GM21360 (cell line): ENCODE data around the gene ITGB3BP.
"Not testable (repeated sequence)": the region's sequence is repeated elsewhere in the genome, so short reads cannot be mapped to it uniquely, and the experiment has no call there.

Experiments used
- ATAC-seq: cut with Tn5 transposase; IDR thresholded peaks from one replicate; pipeline ENCODE4 v1.9.1; 2021; ENCODE audit warnings: mild to moderate bottlenecking, moderate library complexity; ENCODE audit not compliant: unreplicated experiment

Gene ITGB3BP, protein sequence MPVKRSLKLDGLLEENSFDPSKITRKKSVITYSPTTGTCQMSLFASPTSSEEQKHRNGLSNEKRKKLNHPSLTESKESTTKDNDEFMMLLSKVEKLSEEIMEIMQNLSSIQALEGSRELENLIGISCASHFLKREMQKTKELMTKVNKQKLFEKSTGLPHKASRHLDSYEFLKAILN

DNA sequence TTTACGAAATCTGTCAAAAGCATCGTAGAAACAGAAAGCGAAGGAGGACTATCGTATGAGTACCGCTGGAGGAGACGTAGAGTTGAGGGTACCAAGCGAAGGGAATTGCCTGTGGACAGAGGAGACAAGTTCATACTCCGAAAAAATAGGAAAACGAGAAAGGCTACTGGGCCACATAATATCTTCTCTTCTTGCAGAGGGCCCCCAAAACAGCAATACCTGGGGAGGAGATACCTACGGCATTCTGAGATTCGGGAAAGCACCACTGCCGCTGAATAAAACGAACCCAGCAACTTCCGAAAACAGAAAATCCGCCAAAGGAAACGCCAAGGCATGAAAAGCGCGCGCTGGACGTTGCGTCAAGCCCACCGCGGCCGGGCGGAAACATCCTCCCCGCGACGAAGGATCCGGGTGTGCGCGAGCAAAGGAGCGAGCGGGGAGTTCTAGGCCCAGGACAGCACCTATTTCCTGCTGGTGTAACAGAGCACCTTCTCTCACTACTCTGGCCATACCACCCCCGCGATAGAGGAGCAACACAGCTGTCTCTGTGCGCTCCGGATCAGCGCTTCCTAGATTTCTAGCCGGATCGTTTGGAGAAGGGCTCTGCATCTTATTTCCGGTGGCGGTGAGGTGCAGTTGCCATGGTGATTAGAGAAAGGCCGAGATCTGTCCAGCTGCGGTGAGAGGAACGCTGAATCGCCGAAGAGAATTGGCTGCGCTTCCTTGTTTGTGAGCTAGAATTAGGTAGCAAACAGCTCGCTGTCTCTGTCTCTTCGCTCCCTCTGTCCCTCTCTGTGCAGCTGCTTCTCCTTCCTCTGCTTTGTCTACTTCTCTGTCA is at the start of gene ITGB3BP, which contains the start of gene EFCAB7:
TSS of gene ITGB3BP (minus strand) at position 335 of the 838 bp plus-strand sequence. CDS start at position 243, 92 bp downstream.
TSS of gene EFCAB7 (plus strand) at position 635 of the 838 bp plus-strand sequence. CDS start 2,048 bp downstream, outside the sequence.
- ATAC-seq, result peak; percentile 91

DNA sequence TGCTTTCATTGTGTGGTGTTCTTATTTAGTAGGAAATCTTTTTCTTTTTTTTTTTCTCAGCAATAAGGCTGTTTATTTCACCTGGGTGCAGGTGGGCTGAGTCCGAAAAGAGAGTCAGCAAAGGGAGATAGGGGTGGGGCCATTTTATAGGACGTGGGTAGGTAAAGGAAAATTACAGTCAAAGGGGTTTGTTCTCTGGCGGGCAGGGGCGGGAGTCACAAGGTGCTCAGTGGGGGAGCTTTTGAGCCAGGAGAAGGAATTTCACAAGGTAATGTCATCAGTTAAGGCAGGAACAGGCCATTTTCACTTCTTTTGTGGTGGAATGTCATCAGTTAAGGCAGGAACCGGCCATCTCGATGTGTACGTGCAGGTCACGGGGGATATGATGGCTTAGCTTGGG is 49.7 kb upstream of the ITGB3BP start:
- not testable (repeated sequence) for ATAC-seq

DNA sequence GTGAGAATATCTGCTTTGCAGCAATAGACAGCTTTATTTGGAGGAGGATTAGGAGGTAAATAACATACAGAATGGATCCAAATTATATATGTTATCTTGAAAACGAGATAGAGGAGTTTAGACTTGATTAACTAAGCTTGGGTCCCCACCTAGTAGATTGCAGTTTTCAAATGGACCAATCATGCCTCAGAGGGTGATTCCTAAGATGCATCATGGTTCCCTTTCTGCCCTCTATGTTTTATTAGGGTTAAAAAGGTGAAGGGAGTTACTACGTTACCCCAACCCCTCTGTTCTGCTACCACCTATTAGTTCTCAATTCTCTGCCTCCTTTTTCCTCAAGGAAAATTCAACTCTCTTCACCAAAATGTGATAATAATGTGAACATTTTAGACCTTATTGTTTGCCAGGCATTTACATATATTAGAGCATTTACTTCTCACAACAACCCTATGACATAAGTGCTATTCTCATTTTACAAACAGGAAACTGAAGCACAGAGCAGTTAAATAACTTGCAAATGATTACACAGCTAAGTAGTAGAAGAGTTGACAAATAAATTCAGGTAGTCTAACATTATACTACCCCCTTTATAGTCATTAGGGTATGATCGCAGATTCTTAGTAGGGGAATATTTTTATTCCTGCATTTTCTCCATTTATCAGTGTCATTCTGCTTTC is 46.8 kb upstream of the ITGB3BP start:
- no peak for ATAC-seq

DNA sequence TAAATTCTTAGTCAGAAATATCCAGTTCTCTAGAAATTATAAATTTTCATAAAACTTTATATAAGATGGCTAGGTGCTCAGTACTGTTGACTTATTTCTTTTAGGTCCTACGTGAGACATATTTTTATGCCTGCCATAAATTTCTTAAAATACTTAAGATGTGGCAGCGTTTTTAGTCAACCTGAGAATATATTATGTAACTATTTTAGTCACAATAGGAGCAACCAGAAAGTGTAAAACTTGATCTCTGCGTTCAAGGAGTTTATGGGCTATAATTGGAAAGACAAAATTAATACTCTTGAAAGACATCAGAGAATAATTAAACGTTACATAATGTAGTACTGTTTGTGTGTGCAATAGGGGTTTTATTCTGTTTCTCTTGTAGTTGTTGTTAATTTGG is 46.0 kb upstream of the ITGB3BP start:
- ATAC-seq, result no peak

DNA sequence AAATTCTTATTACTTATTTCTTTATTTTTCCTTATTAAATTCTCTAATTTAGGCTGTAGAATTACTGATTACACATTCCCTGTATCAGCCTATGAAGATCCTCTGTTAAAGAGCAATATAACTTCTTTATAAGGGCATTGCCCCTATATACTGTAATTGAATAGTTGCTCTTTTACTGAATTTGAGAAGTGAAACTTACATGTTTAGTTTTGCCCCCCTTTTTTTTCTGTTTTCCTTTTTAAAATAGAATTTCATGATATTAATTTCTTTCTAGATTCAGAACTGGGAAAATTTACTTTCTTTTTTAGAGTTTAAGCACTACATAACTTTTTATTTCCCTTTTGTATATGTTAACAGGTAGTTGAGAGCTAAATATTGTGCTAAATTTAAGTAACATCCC is 40.7 kb upstream of the ITGB3BP start:
- ATAC-seq, result no peak

DNA sequence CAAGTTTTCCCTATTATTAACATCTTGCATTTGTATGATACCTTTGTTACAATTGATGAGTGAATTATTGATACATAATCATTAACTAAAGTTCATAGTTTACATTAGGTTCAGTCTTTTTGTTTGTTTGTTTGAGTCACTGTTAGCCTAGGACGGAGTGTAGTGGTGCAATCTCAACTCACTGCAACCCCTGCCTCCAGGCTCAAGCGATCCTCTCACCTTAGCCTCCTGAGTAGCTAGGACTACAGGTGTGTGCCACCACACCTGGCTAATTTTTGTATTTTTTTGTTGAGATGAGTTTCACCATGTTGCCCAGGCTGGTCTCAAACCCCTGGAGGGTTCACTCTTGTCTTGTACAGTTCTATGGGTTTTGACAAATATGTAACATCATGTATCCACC is 36.3 kb upstream of the ITGB3BP start:
- no peak for ATAC-seq

DNA sequence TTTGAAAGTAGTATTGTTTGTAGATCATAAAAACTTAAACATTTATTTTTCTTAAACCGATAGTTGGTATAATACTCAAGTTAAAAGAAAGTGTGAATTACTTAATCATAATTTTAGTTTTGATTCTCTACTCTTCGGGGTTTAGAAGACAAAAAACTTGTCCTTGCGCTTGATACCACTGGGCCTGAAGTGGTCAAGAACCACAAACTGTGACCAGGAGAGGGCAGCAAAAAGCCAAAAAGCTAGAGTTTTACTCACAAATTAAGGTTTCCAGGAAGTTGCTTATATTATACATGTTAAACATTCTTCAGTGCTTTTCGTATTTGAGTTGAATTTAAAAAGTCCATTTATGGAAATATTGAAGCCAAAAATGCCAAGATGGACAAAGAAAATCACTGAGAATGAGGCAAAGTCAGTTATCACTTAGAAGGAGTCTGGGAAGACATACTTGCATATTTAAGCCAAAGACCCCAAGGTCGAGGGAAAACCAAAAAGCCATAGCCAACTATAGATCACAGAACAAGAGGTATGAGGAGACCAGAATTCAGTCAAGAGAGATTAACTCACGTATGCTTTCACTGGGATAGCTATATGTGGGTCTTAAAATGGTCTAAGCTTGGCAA is 34.5 kb upstream of the ITGB3BP start:
- no peak for ATAC-seq

DNA sequence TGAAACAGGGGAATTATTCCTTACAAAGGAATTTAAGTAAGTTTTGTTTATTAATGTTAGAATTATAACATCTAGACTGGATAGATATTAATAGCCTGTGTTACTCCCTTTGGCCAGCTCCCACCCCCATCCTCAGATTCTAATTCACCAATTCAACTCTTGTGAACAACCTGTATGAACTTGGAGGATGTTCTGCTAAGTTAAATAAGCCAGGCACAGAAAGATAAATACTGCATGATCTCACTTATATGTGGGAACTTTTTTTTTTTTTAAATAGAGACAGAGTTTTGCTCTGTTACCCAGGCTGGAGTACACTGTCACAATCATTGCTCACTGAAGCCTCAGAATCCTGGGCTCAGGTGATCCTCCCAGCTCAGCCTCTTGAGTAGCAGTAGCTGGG is 32.5 kb upstream of the ITGB3BP start:
- ATAC-seq, result no peak

DNA sequence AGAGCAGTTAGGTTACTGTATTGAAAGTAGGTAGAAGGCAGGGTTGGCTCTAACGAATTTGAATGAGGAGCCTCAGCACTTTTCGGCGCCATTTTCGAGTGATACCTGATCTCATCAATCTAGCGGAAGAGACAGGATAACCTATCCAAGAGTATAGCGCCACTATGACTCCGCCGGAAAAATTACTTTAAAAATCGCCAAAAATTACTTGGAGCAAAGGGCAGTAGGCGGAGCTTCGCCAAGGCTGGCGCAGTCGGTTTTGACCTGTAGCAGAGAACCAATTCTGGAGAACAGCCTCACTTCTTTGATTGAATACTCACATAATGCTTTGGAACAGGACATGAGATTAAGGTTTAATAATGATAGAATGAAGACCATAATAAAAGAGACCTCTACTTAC is 25.9 kb upstream of the ITGB3BP start:
- no peak for ATAC-seq

DNA sequence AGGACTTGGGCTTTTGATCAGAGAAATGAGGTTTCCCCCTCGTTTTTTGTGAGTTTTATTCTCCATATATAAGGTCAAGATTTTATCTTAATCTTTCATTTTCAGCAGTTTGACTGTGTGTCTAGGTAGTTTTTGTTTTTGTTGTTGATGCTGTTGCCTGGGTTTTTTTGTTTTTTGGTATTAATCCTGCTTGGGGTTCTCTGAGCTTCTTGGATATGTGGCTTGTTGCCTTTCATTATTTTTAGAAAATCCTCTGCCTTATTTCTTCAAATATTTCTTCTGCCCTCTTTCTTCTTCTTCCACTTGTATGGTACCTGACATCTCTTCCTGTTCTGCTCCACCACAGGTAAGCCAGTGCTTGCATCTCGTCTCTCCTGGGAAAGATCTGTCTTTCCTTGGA is 25.3 kb upstream of the ITGB3BP start:
- no peak for ATAC-seq

DNA sequence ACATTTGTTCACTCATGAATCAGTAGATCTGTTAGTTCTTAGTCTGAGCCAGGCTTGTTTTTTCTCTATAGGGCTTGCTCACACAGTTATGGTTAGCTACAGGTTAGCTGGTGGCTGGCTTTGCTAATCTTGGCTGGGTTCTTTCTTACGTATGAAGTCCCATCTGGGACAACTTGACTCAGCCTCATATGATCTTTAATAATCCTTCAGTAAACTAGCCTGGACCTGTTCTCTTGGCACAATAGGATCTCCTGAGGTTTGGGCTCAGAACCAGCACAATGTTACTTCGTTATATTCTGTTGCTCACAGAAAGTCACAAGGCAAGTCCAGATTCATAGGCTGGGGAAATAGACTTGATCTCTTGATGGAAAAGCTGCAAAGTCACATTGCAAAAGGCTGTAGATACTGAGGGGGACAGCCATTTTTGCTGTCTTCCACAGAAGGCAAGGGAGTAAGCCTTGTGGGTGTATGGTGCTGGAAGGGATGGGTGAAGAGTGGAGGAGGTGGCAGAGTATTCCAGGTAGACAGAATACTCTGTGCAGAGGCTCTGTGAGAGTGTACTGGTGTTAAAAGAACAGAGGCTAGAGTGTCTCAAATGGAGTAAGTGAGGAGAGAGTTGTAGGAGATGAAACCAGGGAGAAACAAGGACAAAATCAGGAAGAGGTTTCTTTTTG is 24.7 kb upstream of the ITGB3BP start:
- no peak for ATAC-seq

DNA sequence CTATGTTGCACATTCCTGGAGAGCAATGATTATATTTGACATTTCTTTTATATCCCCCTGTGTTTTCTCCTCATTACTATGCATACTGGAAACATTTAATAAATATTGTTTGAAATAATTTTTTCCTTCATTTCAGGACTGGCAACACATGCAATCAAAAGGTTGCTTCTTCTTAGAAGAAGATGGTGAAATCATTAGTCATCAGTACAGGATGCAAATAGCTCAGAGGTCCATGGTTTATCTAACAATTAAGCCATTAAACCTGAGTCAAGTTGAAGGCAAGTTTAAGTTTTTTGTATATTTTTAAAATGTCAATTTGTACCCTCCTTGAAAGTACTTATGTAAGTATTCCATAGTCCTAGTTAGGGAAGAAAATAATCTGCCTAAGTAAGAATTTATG is 22.8 kb upstream of the ITGB3BP start:
- no peak for ATAC-seq

DNA sequence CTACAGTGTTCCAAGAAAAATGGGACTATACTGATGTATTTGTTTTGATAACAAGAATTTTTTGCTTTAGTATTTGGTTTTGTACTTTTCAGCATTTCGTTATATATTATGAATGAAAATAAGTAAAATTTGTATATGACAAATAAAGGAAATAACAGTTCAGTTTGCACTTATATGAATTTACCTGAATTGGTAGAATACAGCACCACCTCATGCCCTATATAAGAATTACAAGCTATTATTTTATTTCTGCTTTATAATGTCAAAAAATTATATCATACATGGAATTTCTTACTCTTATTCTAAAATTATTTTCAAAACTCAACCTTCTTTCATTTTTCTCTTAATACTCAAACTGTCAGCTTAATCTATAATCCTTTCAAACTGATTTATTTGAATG is 14.9 kb upstream of the ITGB3BP start:
- no peak for ATAC-seq

DNA sequence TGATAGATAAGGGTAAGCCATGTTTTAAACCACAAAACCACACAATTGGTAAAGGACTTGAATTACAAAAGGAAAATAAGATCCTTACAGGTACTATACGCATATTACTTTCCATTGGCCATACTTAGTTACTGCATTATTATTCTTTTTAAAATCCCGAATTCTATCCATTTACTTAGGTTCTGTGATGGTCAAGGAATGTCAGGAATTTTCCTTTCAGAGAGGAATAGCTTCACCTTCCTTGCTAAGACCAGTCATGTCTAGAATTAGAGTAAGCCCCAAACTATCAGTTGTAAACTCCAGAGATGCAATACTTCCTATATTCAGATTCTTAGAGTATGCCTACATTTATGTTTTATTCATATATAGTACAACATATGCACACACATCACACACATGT is 14.0 kb upstream of the ITGB3BP start:
- no peak for ATAC-seq

DNA sequence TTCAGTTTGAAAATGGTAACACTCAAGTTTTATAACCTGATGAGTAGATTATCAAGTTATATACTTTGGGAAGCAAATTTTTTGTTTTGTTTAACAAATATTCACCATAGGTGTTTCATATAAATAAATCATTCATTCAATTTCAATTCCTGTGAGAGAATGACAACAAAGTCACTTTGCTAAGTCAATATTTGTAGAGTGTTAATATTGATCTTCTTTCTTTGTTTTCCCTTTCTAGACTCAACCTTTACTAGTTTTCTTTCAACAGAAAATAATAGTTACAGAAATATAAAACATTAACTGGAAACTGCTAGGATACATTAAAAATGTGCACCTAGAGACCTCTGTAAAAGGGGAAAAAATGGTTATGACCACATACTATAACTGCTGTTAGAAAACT is 11.4 kb upstream of the ITGB3BP start:
- ATAC-seq, result no peak

DNA sequence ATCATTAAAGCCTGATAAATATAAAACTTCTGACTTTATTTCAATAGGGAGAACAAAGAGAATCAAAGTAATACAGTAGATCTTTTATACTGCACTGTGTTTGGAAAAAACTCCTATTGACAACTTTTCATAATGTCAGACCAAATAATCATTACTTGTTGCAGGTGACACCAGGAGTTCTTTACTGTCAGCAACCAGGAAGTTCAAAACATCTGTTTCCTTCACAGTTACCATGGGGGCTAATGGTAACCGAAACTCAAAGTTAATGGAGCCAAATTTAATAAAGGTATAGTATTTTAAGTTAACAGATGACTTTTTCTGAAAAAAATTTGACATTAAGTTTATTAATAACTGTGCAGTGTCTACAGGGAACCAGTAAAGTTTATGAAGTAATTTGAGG is 10.9 kb upstream of the ITGB3BP start:
- ATAC-seq, result no peak

DNA sequence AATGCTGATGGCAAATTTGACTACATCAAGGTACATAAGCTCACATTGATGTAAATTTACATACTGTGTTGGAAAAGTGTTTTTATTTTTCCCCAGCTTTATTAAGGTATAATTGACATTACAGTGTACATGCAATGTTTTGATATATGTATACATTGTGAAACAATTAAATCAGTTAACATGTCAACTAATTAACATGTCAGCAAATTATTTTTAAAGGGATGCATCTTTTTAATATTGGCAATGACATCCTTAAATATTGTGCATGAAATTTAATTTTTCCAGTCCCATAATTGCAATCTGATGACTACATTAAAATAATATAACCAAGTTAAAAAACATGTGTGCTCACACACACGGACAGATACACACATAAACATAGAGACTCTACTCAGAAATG is 9.7 kb upstream of the ITGB3BP start:
- ATAC-seq, result no peak

DNA sequence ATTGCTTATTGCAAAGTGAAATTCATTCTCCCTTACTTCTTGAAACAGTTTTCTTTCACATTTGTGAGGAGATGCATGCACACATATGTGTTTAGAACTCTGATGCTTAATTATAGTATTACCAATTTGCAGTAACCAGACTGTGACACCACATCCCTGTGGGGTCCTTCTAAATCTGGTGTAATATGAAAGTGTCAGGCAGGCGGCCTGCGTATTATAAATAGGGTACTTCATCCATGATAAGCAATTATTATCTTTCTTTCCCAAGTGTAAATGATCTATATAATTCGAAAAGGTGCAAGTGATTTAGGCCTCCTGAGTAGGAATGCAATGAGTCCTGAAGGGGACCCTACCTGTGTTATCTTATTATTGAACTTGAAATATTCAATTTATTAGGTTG is 1.2 kb upstream of the ITGB3BP start:
- no peak for ATAC-seq

DNA sequence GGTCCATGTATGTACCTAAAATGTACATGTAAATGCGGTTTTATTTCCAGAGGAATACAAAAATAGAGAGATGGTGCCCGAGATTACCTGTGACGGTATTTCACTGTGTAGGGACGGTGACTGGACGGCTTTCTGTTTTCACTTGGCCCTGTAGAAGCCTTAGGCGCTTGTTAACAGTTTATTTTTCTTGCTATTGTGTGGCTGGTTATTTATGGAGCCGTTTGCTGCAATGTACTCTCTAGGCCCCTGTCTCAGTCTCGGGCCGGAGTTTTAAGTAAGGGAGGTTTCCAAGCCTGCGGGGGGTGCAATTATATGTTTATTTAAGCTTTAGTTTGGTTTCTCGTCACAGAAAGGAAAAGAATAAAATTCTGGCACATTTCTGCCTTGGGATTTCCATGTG is 713 bp upstream of the ITGB3BP start:
- ATAC-seq, result peak; percentile 18

DNA sequence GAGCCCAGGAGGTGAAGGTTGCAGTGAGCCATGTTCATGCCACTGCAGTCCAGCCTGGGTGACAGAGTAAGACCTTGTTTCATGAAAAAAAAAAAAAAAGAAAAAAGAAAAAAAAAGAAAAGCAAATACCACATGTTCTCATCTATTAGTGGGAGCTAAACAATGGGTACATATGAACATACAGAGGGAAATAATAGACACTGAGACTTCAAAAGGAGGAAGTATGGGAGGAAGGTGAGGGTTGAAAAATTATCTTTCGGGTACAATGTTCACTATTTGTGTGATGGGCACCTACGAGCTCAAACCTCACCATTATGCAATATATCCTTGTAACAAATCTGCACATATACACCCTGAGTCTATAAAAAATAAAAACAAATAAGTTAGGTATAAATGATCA is 6.4 kb downstream of the ITGB3BP start:
- ATAC-seq, result no peak

DNA sequence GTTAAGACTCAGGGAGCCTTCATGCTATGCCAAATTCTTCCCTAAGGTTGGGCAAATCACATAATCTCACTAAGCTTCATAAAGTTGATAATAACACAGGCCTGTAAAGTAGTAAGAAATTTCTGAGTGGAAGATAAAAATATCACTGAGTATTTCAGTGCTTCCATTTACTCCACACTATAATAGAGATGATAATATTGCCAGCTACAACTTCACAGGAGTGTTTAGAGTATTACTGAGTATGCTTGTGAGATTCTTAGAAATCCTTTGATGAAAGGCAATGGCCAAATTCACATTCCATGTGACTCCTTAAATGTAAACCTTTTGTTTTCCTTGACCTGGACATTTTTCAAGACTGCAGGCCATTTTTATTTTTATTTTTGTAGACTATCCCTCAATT is 10.4 kb downstream of the ITGB3BP start:
- no peak for ATAC-seq
